ENCODE results near the gene AJM1.
"Not testable (repeated sequence)": the region's sequence is repeated elsewhere in the genome, so short reads cannot be mapped to it uniquely, and the experiment has no call there.

Gene AJM1

DNA sequence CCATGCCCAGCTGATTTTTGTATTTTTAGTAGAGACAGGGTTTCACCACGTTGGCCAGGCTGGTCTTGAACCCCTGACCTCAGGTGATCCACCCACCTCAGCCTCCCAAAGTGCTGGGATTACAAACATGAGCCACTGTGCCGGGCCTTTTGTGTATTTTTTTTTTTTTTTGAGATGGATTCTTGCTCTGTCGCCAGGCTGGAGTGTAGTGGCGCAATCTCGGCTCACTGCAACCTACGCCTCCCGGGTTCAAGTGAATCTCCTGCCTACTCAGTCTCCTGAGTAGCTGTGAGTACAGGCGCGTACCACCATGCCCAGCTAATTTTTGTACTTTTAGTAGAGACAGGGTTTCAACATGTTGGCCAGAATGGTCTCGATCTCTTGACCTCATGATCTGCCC lies 41.4 kb downstream of the AJM1 start:
- DNase-seq; in situ Hi-C loops (cut with HindIII; ENCODE audit: low pct_ligation_motif_present, low pct_unique_long_range_greater_than_20kb, low sequenced_read_pairs): not testable (repeated sequence)

- peak; percentile 97 for DNase-seq
- in situ Hi-C loops (cut with HindIII; ENCODE audit: low pct_ligation_motif_present, low pct_unique_long_range_greater_than_20kb, low sequenced_read_pairs): no loop called here
These were observed 43.8 kb downstream of the AJM1 start, which contains the start of gene TRAF2 for GRCh38 chr9:136885950-136886578. Gene TRAF2 (plus strand): TSS chr9:136886516. CDS start chr9:136898741, 12,225 bp downstream.

DNA sequence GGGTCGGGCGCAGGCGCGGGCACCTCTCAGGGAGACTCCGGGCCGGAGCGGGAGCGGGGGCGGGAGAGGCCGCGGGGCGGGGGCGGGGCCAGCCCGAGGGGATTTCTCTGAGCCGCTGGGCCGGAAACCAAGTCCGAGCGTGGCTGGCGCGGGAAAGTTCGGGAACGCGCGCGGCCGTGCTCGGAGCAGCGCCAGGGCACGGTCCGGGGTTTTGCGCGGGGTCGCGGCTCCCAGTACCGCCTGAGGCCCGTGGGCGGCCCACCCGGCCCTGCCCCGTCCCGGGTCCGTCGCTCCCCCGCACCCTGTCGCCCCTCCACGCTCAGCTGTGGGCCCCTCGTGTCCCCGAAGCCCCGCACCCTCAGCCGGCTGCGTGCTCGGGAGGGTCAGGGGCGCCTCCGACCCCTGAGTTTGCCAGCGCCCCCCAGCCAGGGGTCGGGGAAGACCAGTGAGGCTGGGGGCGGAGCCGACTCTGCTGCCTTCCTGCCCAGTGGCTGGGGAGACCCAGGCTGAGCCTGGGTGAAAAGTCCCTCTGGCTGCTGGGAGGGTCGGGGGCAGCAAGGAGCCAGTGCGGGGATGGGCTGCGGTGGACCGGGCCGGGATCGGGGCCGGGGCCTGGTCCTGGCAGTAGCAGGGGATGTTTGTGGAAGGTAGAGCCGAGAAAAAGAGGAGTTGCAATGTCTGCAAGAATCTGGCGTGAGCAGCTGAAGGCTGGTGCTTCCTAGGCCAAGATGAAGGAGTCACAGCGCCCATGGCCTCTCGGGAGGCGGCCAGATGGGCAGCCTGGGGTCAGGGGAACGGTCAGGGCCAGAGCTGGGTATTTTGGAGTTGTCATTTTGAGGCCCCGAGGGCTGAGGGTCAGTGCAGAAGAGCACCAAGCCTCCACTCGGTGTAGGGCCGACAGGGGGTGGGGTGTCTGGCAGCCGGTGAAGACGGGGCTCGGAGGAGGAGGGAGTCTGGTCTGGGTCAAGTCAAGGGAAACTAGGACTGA lies 44.6 kb downstream of the AJM1 start:
- in situ Hi-C loops (cut with HindIII; ENCODE audit: low pct_ligation_motif_present, low pct_unique_long_range_greater_than_20kb, low sequenced_read_pairs): no loop called here
- DNase-seq: peak; percentile 33

DNA sequence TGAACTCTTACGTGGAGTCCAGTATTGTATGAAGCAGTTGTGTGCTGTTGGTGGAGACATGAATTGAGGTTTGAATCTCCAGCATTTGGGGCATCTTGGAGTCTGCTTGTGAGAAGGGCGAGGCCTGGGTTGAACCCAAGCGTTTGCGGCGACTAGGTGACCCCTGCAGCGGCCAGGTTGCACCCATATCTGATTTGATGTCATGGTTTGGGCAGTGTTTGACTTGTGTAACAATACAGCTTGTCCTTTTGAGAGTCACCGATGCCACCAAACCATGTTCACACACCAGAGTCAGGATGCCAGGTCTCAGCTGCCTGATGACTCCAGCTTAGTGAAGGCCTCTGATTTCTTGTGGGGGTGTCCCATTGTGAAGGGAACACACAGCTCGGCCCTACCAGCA lies 46.2 kb downstream of the AJM1 start:
- no peak for DNase-seq
- in situ Hi-C loops (cut with HindIII; ENCODE audit: low pct_ligation_motif_present, low pct_unique_long_range_greater_than_20kb, low sequenced_read_pairs): no loop called here

GRCh38 chr9:136889858-136890257 lies 47.6 kb downstream of the AJM1 start:
- no peak for DNase-seq
- in situ Hi-C loops (cut with HindIII; ENCODE audit: low pct_ligation_motif_present, low pct_unique_long_range_greater_than_20kb, low sequenced_read_pairs): no loop called here

- no peak for DNase-seq
- in situ Hi-C loops (cut with HindIII; ENCODE audit: low pct_ligation_motif_present, low pct_unique_long_range_greater_than_20kb, low sequenced_read_pairs): no loop called here
These were observed 48.4 kb downstream of the AJM1 start for GRCh38 chr9:136890661-136891060.
